Activated CD4-positive, alpha-beta memory T cell treated with anti-CD3 and anti-CD28 coated beads for 36 hours (primary cell): ENCODE results near the gene MCMBP. TPM values are rescaled to one million over a fixed set of nuclear protein-coding genes. Genes with fewer than 3 reads are reported as not detected.
A peak's percentile ranks its signal among the peaks of the same experiment; 100 is the strongest.
"Not testable (repeated sequence)": the region's sequence is repeated elsewhere in the genome, so short reads cannot be mapped to it uniquely, and the experiment has no call there.

Source experiments
- CTCF ChIA-PET: fragments of 350-600 bp; sonication (Branson Sonifier 250); formaldehyde crosslinking; loops from one replicate; lab custom pipeline; 2021; ENCODE audit warnings: antibody characterized with exemption, inconsistent platforms; lab: Charles Lee
- POLR2A ChIA-PET: fragments of 350-600 bp; sonication (Branson Sonifier 250); formaldehyde crosslinking; loops from one replicate; lab custom pipeline; 2021; ENCODE audit warnings: antibody characterized with exemption; lab: Charles Lee
- DNase-seq: peaks from one replicate; pipeline ENCODE4 v3.0.0-alpha.2; 2020
- H3K27ac Mint-ChIP-seq: one replicate; pipeline ENCODE4 v1.8.0; 2021; ENCODE audit warnings: mixed read lengths
- H3K27me3 Mint-ChIP-seq: one replicate; pipeline ENCODE4 v1.8.0; 2021; ENCODE audit warnings: mixed read lengths
- H3K36me3 Mint-ChIP-seq: one replicate; pipeline ENCODE4 v1.8.0; 2021; ENCODE audit warnings: mixed read lengths
- H3K4me1 Mint-ChIP-seq: one replicate; pipeline ENCODE4 v1.8.0; 2021; ENCODE audit warnings: low read depth, mixed read lengths
- H3K4me3 Mint-ChIP-seq: one replicate; pipeline ENCODE4 v1.8.0; 2021; ENCODE audit warnings: mild to moderate bottlenecking, mixed read lengths
- H3K9me3 Mint-ChIP-seq: one replicate; pipeline ENCODE4 v1.8.0; 2021; ENCODE audit warnings: mixed read lengths
- intact Hi-C: fragments of 100-400 bp; cut with micrococcal nuclease; formaldehyde crosslinking; loops from one replicate; pipeline ENCODE4 v1.15.1; 2023
- total RNA-seq, 2 experiments: library from RNA; stranded (reverse); gene quantifications; one replicate each; pipeline ENCODE4 v1.2.3, GENCODE V29; 2021

MCMBP gene
- total RNA-seq, 2 experiments from 2014 or later, result 90.8 to 92.8 TPM

- Mint-ChIP-seq H3K9me3 (peaks cover 5% of the 10 kb centered on the region), H3K4me3 (peak overlapping the region; percentile 98), H3K36me3 (peaks cover 20% of the 10 kb centered on the region), H3K27ac (peak overlapping the region; percentile 43), H3K4me1 (peaks cover 49% of the 10 kb centered on the region), H3K27me3 (no peaks in the 10 kb centered on the region)
- intact Hi-C loops, result loop anchor here (2.0 kb wide), 1 partner anchor 587 kb away; no protein-coding TSS in a partner anchor
- ChIA-PET CTCF (interaction anchor here (3.0 kb wide), 1 partner anchor 34 kb away, joined by 10 read pairs; no protein-coding TSS in a partner anchor), POLR2A (interaction anchor here (1.7 to 4.7 kb wide), 3 partner anchors 11 to 168 kb away, joined by 4 to 36 read pairs (median 5); partner anchors contain the start of genes INPP5F and MCMBP)
- no peak for DNase-seq
Observed at GRCh38 chr10:119893845-119894427, 21.3 kb upstream of the MCMBP start.

GRCh38 chr10:119893074-119893473, 20.4 kb upstream of the MCMBP start:
- CTCF ChIA-PET, result interaction anchor here (1.0 to 3.0 kb wide), 3 partner anchors 8 to 33 kb away, joined by 3 to 10 read pairs (median 8); partner anchors contain the start of gene MCMBP
- H3K27me3 Mint-ChIP-seq, result no peaks in the 10 kb centered on the region
- H3K36me3 Mint-ChIP-seq, result peaks cover 11% of the 10 kb centered on the region
- H3K27ac Mint-ChIP-seq, result peak overlapping the region; percentile 97
- intact Hi-C loops, result loop anchor here (2.0 kb wide), 1 partner anchor 586 kb away; no protein-coding TSS in a partner anchor
- H3K4me3 Mint-ChIP-seq, result peak overlapping the region; percentile 98
- H3K4me1 Mint-ChIP-seq, result peaks cover 41% of the 10 kb centered on the region
- no peak for DNase-seq
- POLR2A ChIA-PET, result interaction anchor here (1.3 to 4.7 kb wide), 4 partner anchors 12 to 237 kb away, joined by 4 to 36 read pairs (median 7); partner anchors contain the start of genes INPP5F and MCMBP
- H3K9me3 Mint-ChIP-seq, result peaks cover 5% of the 10 kb centered on the region

- H3K4me3 Mint-ChIP-seq, result peak within 1 kb of the TSS; percentile 98
- peak within 1 kb of the TSS; percentile 97 for H3K27ac Mint-ChIP-seq
- ChIA-PET POLR2A (interaction anchor here (0.8 to 4.7 kb wide), 5 partner anchors 10 to 236 kb away, joined by 3 to 36 read pairs (median 5); partner anchors contain the start of genes INPP5F and MCMBP), CTCF (interaction anchor here (0.9 to 3.0 kb wide), 4 partner anchors 9 to 166 kb away, joined by 3 to 10 read pairs (median 6); partner anchors contain the start of genes INPP5F and MCMBP)
- H3K36me3 Mint-ChIP-seq, result peaks cover 10% of the 10 kb centered on the region
- peaks cover 5% of the 10 kb centered on the region for H3K9me3 Mint-ChIP-seq
- no peaks in the 10 kb centered on the region for H3K27me3 Mint-ChIP-seq
- DNase-seq, result peak; percentile 96
- peaks cover 39% of the 10 kb centered on the region for H3K4me1 Mint-ChIP-seq
- intact Hi-C loops, result loop anchor here (1.0 to 2.0 kb wide), 2 partner anchors 19 to 586 kb away; no protein-coding TSS in a partner anchor
Observed at GRCh38 chr10:119892188-119893065, 19.8 kb upstream of the MCMBP start, which contains the start of gene SEC23IP. SEC23IP (plus strand) TSS chr10:119892730; CDS start chr10:119892783, 53 bp downstream.

- H3K27me3 Mint-ChIP-seq, H3K36me3 Mint-ChIP-seq, H3K9me3 Mint-ChIP-seq, DNase-seq: not testable (repeated sequence)
- CTCF ChIA-PET, result interaction anchor here (0.9 to 3.0 kb wide), 4 partner anchors 9 to 166 kb away, joined by 3 to 10 read pairs (median 6); partner anchors contain the start of genes INPP5F and MCMBP
- H3K4me3 Mint-ChIP-seq, result peak overlapping the region; percentile 98
- intact Hi-C loops, result loop anchor here (1.0 to 2.0 kb wide), 2 partner anchors 19 to 585 kb away; no protein-coding TSS in a partner anchor
- peak overlapping the region; percentile 97 for H3K27ac Mint-ChIP-seq
- POLR2A ChIA-PET, result interaction anchor here (0.8 to 4.7 kb wide), 2 partner anchors 10 to 19 kb away, joined by 3 to 36 read pairs; partner anchors contain the start of gene MCMBP
- peaks cover 33% of the 10 kb centered on the region for H3K4me1 Mint-ChIP-seq
Observed at GRCh38 chr10:119891849-119892187, 19.2 kb upstream of the MCMBP start.

DNA sequence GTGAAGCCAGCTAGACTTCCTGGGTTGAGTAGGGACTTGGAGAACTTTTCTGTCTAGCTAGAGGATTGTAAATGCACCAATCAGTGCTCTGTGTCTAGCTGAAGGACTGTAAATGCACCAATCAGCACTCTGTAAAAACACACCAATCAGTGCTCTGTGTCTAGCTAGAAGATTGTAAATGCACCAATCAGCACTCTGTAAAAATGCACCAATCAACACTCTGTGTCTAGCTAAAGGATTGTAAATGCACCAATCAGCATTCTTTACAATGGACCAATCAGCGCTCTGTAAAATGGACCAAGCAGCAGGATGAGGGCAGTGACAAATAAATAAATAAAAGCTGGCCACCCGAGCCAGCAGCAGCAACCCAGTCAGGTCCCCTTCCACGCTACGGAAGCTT, 17.7 kb upstream of the MCMBP start:
- H3K27me3 Mint-ChIP-seq, H3K36me3 Mint-ChIP-seq, H3K27ac Mint-ChIP-seq, H3K9me3 Mint-ChIP-seq, DNase-seq, intact Hi-C loops, H3K4me3 Mint-ChIP-seq: not testable (repeated sequence)
- CTCF ChIA-PET, result interaction anchor here (0.7 to 1.3 kb wide), 2 partner anchors 17 to 30 kb away, joined by 3 to 4 read pairs; partner anchors contain the start of gene MCMBP
- peaks cover 18% of the 10 kb centered on the region for H3K4me1 Mint-ChIP-seq
- POLR2A ChIA-PET, result interaction anchor here (4.7 kb wide), 1 partner anchor 18 kb away, joined by 36 read pairs; the partner anchor contains the start of gene MCMBP

DNA sequence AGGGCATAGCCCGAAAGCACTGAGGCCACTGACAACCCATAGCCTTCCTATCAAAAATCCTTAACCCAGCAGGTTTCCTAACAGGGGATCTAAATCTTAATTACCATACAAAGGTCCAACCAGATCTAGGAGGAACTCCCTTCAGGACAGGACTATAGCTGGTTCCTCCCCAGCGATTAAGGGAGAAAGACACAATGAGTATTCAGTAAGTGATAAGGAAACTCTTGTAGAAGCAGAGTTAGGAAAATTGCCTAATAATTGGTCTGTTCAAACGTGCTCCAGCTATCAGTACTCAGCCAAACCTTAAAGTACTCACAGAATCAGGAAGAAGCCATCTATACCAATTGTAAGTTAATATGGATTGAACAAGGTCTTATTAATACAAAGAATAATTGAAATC, 16.6 kb upstream of the MCMBP start:
- H3K9me3 Mint-ChIP-seq, intact Hi-C loops, CTCF ChIA-PET, H3K27me3 Mint-ChIP-seq, H3K4me3 Mint-ChIP-seq, POLR2A ChIA-PET, H3K36me3 Mint-ChIP-seq, DNase-seq, H3K27ac Mint-ChIP-seq: not testable (repeated sequence)
- H3K4me1 Mint-ChIP-seq, result peaks cover 13% of the 10 kb centered on the region

GRCh38 chr10:119888715-119889114, 16.1 kb upstream of the MCMBP start:
- POLR2A ChIA-PET, intact Hi-C loops: not testable (repeated sequence)

DNA sequence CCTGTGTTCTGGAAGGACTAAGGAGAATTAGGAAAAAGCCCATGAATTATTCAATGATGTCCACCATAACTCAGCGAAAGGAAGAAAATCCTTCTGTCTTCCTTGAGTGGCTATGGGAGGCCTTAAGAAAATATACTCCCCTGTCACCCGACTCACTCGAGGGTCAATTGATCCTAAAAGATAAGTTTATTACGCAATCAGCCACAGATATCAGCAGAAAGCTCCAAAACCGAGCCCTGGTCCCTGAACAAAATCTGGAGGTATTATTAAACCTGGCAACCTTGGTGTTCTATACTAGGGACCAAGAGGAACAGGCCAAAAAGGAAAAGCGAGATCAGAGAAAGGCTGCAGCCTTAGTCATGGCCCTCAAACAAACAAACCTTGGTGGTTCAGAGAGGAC, 13.4 kb upstream of the MCMBP start:
- H3K9me3 Mint-ChIP-seq, H3K4me3 Mint-ChIP-seq, DNase-seq, CTCF ChIA-PET, H3K27ac Mint-ChIP-seq, H3K27me3 Mint-ChIP-seq, H3K36me3 Mint-ChIP-seq, intact Hi-C loops, H3K4me1 Mint-ChIP-seq: not testable (repeated sequence)
- POLR2A ChIA-PET, result interaction anchor here (0.6 kb wide), 1 partner anchor 13 kb away, joined by 3 read pairs; the partner anchor contains the start of gene MCMBP

More at GRCh38 chr10:119888715-119889114, 16.1 kb upstream of the MCMBP start:
- DNase-seq, H3K27me3 Mint-ChIP-seq, H3K36me3 Mint-ChIP-seq, CTCF ChIA-PET, H3K9me3 Mint-ChIP-seq, H3K4me3 Mint-ChIP-seq, H3K27ac Mint-ChIP-seq, H3K4me1 Mint-ChIP-seq: not testable (repeated sequence)

DNA sequence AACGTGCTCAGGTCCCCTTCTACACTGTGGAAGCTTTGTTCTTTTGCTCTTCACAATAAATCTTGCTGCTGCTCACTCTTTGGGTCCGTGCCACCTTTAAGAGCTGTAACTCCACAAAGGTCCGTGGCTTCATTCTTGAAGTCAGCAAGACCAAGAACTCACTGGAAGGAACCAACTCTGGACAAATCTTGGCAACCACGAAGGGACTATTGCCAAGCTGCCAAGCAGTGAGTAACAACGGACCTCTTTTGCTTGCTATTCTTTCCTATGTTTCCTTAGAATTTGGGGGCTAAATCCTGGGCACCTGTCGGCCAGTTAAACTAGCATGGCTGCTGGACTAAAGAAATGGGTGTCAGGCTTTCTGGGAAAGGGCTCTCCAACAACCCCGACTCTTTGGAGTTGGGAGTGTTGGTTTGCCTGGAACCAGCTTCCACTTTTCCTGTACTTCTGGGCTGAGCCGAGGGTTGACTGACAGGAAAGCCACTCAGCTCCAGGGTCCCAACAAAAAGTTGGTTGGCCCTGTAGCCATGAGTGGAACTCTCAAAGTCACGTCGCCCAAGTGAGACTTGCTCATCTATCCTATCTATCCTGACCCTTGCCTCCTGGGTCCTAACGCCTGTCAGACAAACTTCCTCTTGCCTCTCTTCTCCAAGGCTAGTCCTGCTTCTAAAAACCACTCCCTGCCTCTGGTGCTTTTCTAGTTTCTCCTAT, 11.4 kb upstream of the MCMBP start:
- H3K36me3 Mint-ChIP-seq, H3K27ac Mint-ChIP-seq, H3K4me1 Mint-ChIP-seq, DNase-seq, H3K4me3 Mint-ChIP-seq, H3K27me3 Mint-ChIP-seq, POLR2A ChIA-PET, CTCF ChIA-PET, intact Hi-C loops, H3K9me3 Mint-ChIP-seq: not testable (repeated sequence)

DNA sequence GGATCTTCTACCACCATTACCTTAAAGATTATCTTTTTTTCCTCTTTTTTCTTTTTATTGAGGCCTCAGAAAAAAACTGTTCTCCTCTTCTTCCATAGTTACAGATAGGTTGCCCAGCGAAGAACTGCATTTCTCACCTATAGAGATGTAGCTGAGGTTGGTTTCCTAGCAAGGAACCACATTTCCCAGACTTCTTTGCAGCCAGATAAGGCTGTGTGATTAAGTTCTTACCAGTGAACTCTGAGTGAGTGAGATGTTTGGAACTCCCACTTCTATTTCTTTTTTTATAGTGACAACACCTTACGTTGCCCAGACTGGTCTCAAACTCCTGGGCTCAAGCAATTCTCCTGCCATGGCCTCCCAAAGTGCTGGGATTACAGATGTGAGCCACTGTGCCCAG, 5.9 kb upstream of the MCMBP start:
- intact Hi-C loops, result no loop called here
- Mint-ChIP-seq H3K27ac (no peak overlapping the region), H3K27me3 (no peaks in the 10 kb centered on the region), H3K36me3 (no peaks in the 10 kb centered on the region), H3K4me3 (no peak overlapping the region), H3K9me3 (no peaks in the 10 kb centered on the region), H3K4me1 (peaks cover 5% of the 10 kb centered on the region)
- no peak for DNase-seq
- ChIA-PET CTCF (no interaction called here), POLR2A (no interaction called here)
